Measurements from ENCODE around the gene SLC25A21. TPM values are rescaled to one million over a fixed set of nuclear protein-coding genes. Genes with fewer than 3 reads are reported as not detected.

The SLC25A21 gene
- total and polyA plus RNA-seq, 10 donors, result 0.06 to 1.1 (median 0.22) TPM; not detected in 2

DNA sequence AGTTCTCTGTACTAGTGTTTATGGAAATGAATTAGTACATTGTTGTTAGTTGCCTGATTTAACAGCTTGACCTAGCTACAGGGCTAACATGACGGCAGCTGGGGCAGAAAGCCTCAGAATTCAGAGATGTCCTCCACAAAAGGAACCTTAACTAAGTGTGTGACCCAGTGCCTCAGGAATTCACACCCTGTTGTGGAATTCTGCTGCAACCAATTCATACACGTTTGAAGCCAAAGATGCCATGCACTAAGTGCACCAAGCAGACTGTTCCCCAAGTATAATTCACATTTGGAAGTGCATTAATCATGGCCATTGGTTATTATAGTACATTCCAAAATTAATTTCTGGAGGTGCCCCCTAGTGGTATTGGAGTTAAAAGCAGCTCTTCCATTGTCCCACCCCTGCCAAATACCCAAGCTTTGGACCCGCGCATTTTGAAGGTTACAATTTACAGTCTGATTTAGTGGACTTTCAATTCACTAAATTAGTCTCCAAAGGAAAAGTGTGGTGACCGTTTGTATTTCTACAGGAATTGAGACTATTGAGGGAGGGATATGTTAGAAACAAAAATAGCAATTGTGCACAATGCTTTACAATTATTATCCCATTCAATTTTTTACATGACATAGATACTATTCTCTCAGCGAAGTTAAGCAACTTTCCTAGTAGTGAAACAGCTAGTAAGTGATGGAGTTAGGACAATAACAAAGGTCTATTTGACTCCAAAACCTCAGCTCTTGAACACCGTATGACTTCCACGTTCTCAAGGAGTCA lies 424.8 kb downstream of the SLC25A21 start:
- Histone ChIP-seq H3K4me3 (no peak overlapping the region), H3K4me1 (no peaks in the 10 kb centered on the region), H3K9me3 (peaks cover 0 to 37% (median 15%) of the 10 kb centered on the region in 8 donors), H3K36me3 (no peaks in the 10 kb centered on the region), H3K27me3 (replicated peaks in 1 of 7) (no peaks in the 10 kb centered on the region), H3K27ac (no peak overlapping the region)
- WGBS, 5 donors, result 39 to 44% (median 41%) methylated on average over 8 of the region's 8 CpGs
- TF ChIP-seq, protein P1, sequence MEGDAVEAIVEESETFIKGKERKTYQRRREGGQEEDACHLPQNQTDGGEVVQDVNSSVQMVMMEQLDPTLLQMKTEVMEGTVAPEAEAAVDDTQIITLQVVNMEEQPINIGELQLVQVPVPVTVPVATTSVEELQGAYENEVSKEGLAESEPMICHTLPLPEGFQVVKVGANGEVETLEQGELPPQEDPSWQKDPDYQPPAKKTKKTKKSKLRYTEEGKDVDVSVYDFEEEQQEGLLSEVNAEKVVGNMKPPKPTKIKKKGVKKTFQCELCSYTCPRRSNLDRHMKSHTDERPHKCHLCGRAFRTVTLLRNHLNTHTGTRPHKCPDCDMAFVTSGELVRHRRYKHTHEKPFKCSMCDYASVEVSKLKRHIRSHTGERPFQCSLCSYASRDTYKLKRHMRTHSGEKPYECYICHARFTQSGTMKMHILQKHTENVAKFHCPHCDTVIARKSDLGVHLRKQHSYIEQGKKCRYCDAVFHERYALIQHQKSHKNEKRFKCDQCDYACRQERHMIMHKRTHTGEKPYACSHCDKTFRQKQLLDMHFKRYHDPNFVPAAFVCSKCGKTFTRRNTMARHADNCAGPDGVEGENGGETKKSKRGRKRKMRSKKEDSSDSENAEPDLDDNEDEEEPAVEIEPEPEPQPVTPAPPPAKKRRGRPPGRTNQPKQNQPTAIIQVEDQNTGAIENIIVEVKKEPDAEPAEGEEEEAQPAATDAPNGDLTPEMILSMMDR (IDR thresholded peaks at IDR 0.05 in 8 of 11, conservative IDR thresholded peaks at IDR 0.05 in 3 of 11), result peak in 5 of 11 experiments; percentile 8 to 37 (median 32)
- no peak for TF ChIP-seq POLR2AphosphoS5 (IDR thresholded peaks at IDR 0.05)
- TF ChIP-seq POLR2A (IDR thresholded peaks at IDR 0.05), result no peak
- no peak for DNase-seq
- intact Hi-C loops (cut with DNase I; ENCODE audit: low total_unique reads), result no loop called here

DNA sequence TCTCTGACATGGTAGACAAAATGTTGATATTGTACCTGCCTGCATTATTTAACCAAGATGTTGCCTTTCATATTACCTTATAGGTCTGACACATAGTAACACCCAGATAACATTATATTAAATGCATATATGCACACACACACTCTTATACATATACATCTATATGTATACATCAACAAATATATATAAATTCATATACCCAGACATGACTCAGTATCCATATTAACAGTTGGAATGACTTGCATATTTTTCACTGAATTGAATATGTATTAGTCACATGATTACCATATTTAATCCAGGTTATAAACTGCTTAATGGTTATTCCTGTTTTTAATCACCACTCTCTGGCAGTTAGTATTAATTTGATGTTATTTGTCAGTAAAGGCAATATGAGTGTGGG lies 425.5 kb downstream of the SLC25A21 start:
- TF ChIP-seq POLR2AphosphoS5 (IDR thresholded peaks at IDR 0.05) (no peak), POLR2A (IDR thresholded peaks at IDR 0.05) (no peak)
- TF ChIP-seq, protein P1 (IDR thresholded peaks at IDR 0.05 in 8 of 11, conservative IDR thresholded peaks at IDR 0.05 in 3 of 11), result no peak
- Histone ChIP-seq H3K27me3 (replicated peaks in 1 of 7) (no peaks in the 10 kb centered on the region), H3K36me3 (no peaks in the 10 kb centered on the region), H3K27ac (no peak overlapping the region), H3K4me1 (no peaks in the 10 kb centered on the region), H3K4me3 (no peak overlapping the region), H3K9me3 (peaks cover 0 to 31% (median 13%) of the 10 kb centered on the region in 8 donors)
- DNase-seq, result no peak
- intact Hi-C loops (cut with DNase I; ENCODE audit: low total_unique reads), result no loop called here

DNA sequence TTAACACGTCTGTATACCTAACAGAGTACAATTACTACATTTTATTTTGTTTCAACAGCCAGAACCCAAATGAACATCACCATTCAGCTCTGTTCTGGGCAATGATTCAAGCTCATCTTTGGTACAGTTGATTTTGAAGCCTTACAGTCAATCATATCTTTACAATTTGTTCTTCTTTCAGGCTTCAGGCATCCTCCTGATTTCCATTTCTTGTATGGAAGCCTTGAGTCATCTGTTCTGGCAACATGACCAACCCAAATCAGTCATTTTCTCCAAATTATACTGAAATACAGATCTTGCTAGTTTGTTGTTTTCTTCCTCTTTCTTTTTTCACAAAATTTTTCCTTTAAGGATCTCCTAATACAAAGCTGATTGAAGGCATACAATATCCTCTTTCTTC lies 430.5 kb downstream of the SLC25A21 start:
- Histone ChIP-seq H3K4me1 (no peaks in the 10 kb centered on the region), H3K9me3 (peaks cover 0 to 31% (median 13%) of the 10 kb centered on the region in 8 donors), H3K27me3 (replicated peaks in 1 of 7) (peaks cover 0 to 6% (median 0%) of the 10 kb centered on the region in 7 donors), H3K27ac (no peak overlapping the region), H3K4me3 (no peak overlapping the region), H3K36me3 (no peaks in the 10 kb centered on the region)
- TF ChIP-seq POLR2AphosphoS5 (IDR thresholded peaks at IDR 0.05) (no peak), POLR2A (IDR thresholded peaks at IDR 0.05) (no peak)
- TF ChIP-seq, protein P1 (IDR thresholded peaks at IDR 0.05 in 8 of 11, conservative IDR thresholded peaks at IDR 0.05 in 3 of 11), result no peak
- no peak for DNase-seq
- 18 to 57% (median 48%) methylated on average over 1 of the region's 1 CpG for WGBS, 5 donors
- intact Hi-C loops (cut with DNase I; ENCODE audit: low total_unique reads), result no loop called here

DNA sequence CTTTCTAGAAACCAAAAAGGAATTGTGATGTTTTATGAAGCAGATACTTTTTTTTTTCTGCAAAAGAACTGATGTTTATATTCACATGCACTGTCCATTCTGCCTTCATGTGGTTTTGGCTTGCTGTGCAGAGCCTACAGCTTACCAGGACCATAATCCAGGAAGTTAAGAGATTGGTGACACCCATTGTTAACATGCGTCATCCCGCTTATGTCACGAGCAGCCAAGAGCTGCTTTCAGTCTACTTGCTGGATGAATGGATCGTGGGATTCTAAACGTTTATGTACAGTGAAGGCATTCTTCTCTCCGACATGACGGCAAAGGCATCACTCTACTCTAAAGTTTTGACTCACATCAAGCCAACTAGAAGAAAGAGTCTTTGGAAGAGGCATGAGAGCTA lies 434.1 kb downstream of the SLC25A21 start:
- no peak for TF ChIP-seq POLR2AphosphoS5 (IDR thresholded peaks at IDR 0.05)
- TF ChIP-seq, protein P1 (IDR thresholded peaks at IDR 0.05 in 8 of 11, conservative IDR thresholded peaks at IDR 0.05 in 3 of 11), result no peak
- TF ChIP-seq POLR2A (IDR thresholded peaks at IDR 0.05), result no peak
- Histone ChIP-seq H3K4me3 (no peak overlapping the region), H3K36me3 (no peaks in the 10 kb centered on the region), H3K27me3 (replicated peaks in 1 of 7) (peaks cover 0 to 6% (median 0%) of the 10 kb centered on the region in 7 donors), H3K9me3 (peaks cover 0 to under 1% (median 0%) of the 10 kb centered on the region in 8 donors), H3K27ac (no peak overlapping the region), H3K4me1 (no peaks in the 10 kb centered on the region)
- 84 to 91% (median 87%) methylated on average over 7 of the region's 7 CpGs for WGBS, 5 donors
- intact Hi-C loops (cut with DNase I; ENCODE audit: low total_unique reads), result no loop called here
- no peak for DNase-seq
